GM19452 (cell line): ENCODE data around the gene IDI2.
"Not testable (repeated sequence)": the region's sequence is repeated elsewhere in the genome, so short reads cannot be mapped to it uniquely, and the experiment has no call there.

Experiments
- ATAC-seq: cut with Tn5 transposase; IDR thresholded peaks from one replicate; pipeline ENCODE4 v1.9.1; 2021; ENCODE audit not compliant: unreplicated experiment

Gene IDI2

GRCh38 chr10:1048349-1048731 lies 22.7 kb upstream of the IDI2 start:
- no peak for ATAC-seq

- ATAC-seq = no peak
Measured at GRCh38 chr10:1047937-1048336, 22.3 kb upstream of the IDI2 start.

GRCh38 chr10:1045415-1045814 lies 19.8 kb upstream of the IDI2 start:
- ATAC-seq = no peak

GRCh38 chr10:1044964-1045363 lies 19.3 kb upstream of the IDI2 start:
- no peak for ATAC-seq

- no peak for ATAC-seq
Measured at GRCh38 chr10:1044146-1044545, 18.5 kb upstream of the IDI2 start.

- ATAC-seq = peak; percentile 67
Measured at GRCh38 chr10:1043532-1043995, 17.9 kb upstream of the IDI2 start.

GRCh38 chr10:1041514-1041913 lies 15.9 kb upstream of the IDI2 start:
- no peak for ATAC-seq

- no peak for ATAC-seq
Measured at GRCh38 chr10:1040133-1040532, 14.5 kb upstream of the IDI2 start.

- not testable (repeated sequence) for ATAC-seq
Measured at GRCh38 chr10:1038769-1039168, 13.1 kb upstream of the IDI2 start.

GRCh38 chr10:1037098-1037497 lies 11.4 kb upstream of the IDI2 start:
- no peak for ATAC-seq

- peak; percentile 52 for ATAC-seq
Measured at GRCh38 chr10:1036341-1036791, 10.7 kb upstream of the IDI2 start.

- ATAC-seq = no peak
Measured at GRCh38 chr10:1035201-1035600, 9.5 kb upstream of the IDI2 start.

- ATAC-seq = no peak
Measured at GRCh38 chr10:1034758-1035157, 9.1 kb upstream of the IDI2 start.

- ATAC-seq = no peak
Measured at GRCh38 chr10:1033601-1034000, 7.9 kb upstream of the IDI2 start.

GRCh38 chr10:1029838-1030237 lies 4.2 kb upstream of the IDI2 start:
- no peak for ATAC-seq

GRCh38 chr10:1026578-1026977 lies 919 bp upstream of the IDI2 start:
- no peak for ATAC-seq

GRCh38 chr10:1024103-1024502 lies 1.6 kb downstream of the IDI2 start:
- ATAC-seq = no peak

GRCh38 chr10:1022413-1022812 lies 3.2 kb downstream of the IDI2 start:
- no peak for ATAC-seq

- no peak for ATAC-seq
Measured at GRCh38 chr10:1020958-1021357, 4.7 kb downstream of the IDI2 start.

GRCh38 chr10:1020460-1020859 lies 5.2 kb downstream of the IDI2 start:
- no peak for ATAC-seq

GRCh38 chr10:1019362-1019761 lies 6.3 kb downstream of the IDI2 start:
- ATAC-seq = no peak

GRCh38 chr10:1015688-1016087 lies 10.0 kb downstream of the IDI2 start:
- ATAC-seq = no peak

GRCh38 chr10:1011696-1012095 lies 14.0 kb downstream of the IDI2 start:
- no peak for ATAC-seq

- no peak for ATAC-seq
Measured at GRCh38 chr10:1010703-1011102, 15.0 kb downstream of the IDI2 start.
